HCT116 (cell line): ENCODE results near the gene TMC1.

ENCODE experiments used
- CEBPB ChIP-seq: IDR thresholded peaks from 2 replicates; pipeline ENCODE4 v1.6.1; 2012; ENCODE audit warnings: low read depth
- ELF1 ChIP-seq: IDR thresholded peaks from 2 replicates; pipeline ENCODE4 v1.6.1; 2012; ENCODE audit warnings: low read depth, borderline replicate concordance
- EZH2 ChIP-seq: fragments of 200-600 bp; sonication (generic); IDR thresholded peaks from 2 replicates; pipeline ENCODE4 v1.6.1; 2017; ENCODE audit warnings: antibody characterized with exemption, mixed run types
- POLR2A ChIP-seq: IDR thresholded peaks from 2 replicates; pipeline ENCODE4 v1.7.0; 2011; ENCODE audit warnings: borderline replicate concordance; ENCODE audit not compliant: insufficient read depth, insufficient read length; ENCODE audit errors: extremely low read depth
- POLR2AphosphoS5 ChIP-seq: IDR thresholded peaks from 2 replicates; pipeline ENCODE4 v1.6.1; 2011; ENCODE audit warnings: mild to moderate bottlenecking, low read depth, low read length, moderate library complexity
- RAD21 ChIP-seq: IDR thresholded peaks from 2 replicates; pipeline ENCODE4 v1.6.1; 2012; ENCODE audit warnings: low read depth, mild to moderate bottlenecking
- TF ChIP-seq, protein P1 (sequence below), 3 experiments: fragments of 200-600 bp in 1 of 3; sonication (generic) in 1 of 3; IDR thresholded peaks in 2 of 3; conservative IDR thresholded peaks in 1 of 3; 2 replicates each; pipeline ENCODE4 v1.5.1; 2012 to 2017; ENCODE audit warnings: low read depth in 2 of 3, low read length in 2 of 3, antibody characterized with exemption in 1 of 3, borderline replicate concordance in 1 of 3, control low read depth in 1 of 3, mild to moderate bottlenecking in 1 of 3, mixed read lengths in 1 of 3, mixed run types in 1 of 3, moderate library complexity in 1 of 3; ENCODE audit not compliant: insufficient read depth in 1 of 3
- TF ChIP-seq, protein P2 (sequence below): IDR thresholded peaks from 2 replicates; pipeline ENCODE4 v1.6.1; 2012
- TF ChIP-seq, protein P3 (sequence below): IDR thresholded peaks from 2 replicates; pipeline ENCODE4 v1.6.1; 2012; ENCODE audit warnings: low read depth

DNA sequence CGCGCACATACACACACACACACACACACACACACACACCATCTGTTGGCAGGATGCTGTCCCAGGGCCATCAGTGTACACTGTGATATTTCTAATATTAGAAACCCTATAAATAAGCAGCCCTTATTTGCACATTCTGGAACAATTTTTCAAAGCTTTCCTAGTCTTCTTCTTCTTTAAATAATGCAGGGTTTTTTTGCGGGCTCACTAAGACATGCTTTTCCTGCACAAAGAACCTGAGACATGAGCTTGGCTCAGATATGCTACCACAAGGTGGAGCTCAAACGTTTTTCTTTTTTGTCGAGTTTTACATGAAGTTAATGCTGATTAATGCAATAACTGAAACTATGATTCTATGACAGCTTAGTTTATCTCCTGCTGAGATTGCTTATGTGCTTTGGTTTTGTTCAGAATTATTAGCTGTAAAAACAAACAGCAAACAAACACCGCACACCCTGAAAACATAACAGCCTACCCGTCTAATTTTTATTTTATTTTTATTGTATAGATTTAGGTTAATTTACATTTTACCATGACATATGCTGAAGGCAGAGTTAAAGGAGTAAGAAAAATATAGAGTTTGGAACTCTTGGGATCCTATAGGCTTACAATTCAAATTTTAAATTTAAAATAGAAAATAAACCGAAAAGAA is 335.7 kb downstream of the TMC1 start:
- peak; percentile 65 for TF ChIP-seq RAD21
- TF ChIP-seq EZH2 = no peak
- TF ChIP-seq, protein P1, sequence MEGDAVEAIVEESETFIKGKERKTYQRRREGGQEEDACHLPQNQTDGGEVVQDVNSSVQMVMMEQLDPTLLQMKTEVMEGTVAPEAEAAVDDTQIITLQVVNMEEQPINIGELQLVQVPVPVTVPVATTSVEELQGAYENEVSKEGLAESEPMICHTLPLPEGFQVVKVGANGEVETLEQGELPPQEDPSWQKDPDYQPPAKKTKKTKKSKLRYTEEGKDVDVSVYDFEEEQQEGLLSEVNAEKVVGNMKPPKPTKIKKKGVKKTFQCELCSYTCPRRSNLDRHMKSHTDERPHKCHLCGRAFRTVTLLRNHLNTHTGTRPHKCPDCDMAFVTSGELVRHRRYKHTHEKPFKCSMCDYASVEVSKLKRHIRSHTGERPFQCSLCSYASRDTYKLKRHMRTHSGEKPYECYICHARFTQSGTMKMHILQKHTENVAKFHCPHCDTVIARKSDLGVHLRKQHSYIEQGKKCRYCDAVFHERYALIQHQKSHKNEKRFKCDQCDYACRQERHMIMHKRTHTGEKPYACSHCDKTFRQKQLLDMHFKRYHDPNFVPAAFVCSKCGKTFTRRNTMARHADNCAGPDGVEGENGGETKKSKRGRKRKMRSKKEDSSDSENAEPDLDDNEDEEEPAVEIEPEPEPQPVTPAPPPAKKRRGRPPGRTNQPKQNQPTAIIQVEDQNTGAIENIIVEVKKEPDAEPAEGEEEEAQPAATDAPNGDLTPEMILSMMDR (IDR thresholded peaks at IDR 0.05 in 2 of 3, conservative IDR thresholded peaks at IDR 0.05 in 1 of 3; ENCODE audit: borderline replicate concordance in 1 of 3, insufficient read depth in 1 of 3, low read depth in 2 of 3, low read length in 2 of 3) = peak; percentile 60 to 81 (median 68); a peak in 5 of 6 replicates
- TF ChIP-seq POLR2AphosphoS5 = no peak
- TF ChIP-seq, protein P2, sequence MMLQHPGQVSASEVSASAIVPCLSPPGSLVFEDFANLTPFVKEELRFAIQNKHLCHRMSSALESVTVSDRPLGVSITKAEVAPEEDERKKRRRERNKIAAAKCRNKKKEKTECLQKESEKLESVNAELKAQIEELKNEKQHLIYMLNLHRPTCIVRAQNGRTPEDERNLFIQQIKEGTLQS = no peak
- no peak for TF ChIP-seq POLR2A
- no peak for TF ChIP-seq CEBPB
- TF ChIP-seq, protein P3, sequence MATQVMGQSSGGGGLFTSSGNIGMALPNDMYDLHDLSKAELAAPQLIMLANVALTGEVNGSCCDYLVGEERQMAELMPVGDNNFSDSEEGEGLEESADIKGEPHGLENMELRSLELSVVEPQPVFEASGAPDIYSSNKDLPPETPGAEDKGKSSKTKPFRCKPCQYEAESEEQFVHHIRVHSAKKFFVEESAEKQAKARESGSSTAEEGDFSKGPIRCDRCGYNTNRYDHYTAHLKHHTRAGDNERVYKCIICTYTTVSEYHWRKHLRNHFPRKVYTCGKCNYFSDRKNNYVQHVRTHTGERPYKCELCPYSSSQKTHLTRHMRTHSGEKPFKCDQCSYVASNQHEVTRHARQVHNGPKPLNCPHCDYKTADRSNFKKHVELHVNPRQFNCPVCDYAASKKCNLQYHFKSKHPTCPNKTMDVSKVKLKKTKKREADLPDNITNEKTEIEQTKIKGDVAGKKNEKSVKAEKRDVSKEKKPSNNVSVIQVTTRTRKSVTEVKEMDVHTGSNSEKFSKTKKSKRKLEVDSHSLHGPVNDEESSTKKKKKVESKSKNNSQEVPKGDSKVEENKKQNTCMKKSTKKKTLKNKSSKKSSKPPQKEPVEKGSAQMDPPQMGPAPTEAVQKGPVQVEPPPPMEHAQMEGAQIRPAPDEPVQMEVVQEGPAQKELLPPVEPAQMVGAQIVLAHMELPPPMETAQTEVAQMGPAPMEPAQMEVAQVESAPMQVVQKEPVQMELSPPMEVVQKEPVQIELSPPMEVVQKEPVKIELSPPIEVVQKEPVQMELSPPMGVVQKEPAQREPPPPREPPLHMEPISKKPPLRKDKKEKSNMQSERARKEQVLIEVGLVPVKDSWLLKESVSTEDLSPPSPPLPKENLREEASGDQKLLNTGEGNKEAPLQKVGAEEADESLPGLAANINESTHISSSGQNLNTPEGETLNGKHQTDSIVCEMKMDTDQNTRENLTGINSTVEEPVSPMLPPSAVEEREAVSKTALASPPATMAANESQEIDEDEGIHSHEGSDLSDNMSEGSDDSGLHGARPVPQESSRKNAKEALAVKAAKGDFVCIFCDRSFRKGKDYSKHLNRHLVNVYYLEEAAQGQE = no peak
- no peak for TF ChIP-seq ELF1
